Stimulated activated CD8-positive, alpha-beta memory T cell treated with anti-CD3 and anti-CD28 coated beads, Interleukin-4, amount 100 ng/mL, for 4 hours (primary cell): Measurements from ENCODE around the gene DNAJC7.

ENCODE experiments used
- DNase-seq, 2 donors: peaks; one replicate each; pipeline ENCODE4 v3.0.0-alpha.2; 2020; ENCODE audit warnings: low read depth in 2 of 2, low spot score in 1 of 2

DNAJC7 gene

GRCh38 chr17:41976142-41976768 is 41.0 kb downstream of the DNAJC7 start:
- DNase-seq: no peak

GRCh38 chr17:41975099-41976083 is 41.8 kb downstream of the DNAJC7 start:
- DNase-seq: no peak

- DNase-seq: no peak
Observed at GRCh38 chr17:41974658-41975057, 42.6 kb downstream of the DNAJC7 start.

GRCh38 chr17:41974031-41974430 is 43.2 kb downstream of the DNAJC7 start:
- no peak for DNase-seq

- no peak for DNase-seq
Observed at GRCh38 chr17:41973408-41973811, 43.8 kb downstream of the DNAJC7 start.

- no peak for DNase-seq
Observed at GRCh38 chr17:41972571-41973407, 44.5 kb downstream of the DNAJC7 start.

- DNase-seq: no peak
Observed at GRCh38 chr17:41971721-41972523, 45.3 kb downstream of the DNAJC7 start.

- DNase-seq: no peak
Observed at GRCh38 chr17:41970901-41971331, 46.3 kb downstream of the DNAJC7 start.

GRCh38 chr17:41968676-41969075 is 48.6 kb downstream of the DNAJC7 start:
- no peak for DNase-seq

GRCh38 chr17:41967921-41968578 is 49.2 kb downstream of the DNAJC7 start:
- DNase-seq: no peak

- no peak for DNase-seq
Observed at GRCh38 chr17:41967141-41967920, 49.9 kb downstream of the DNAJC7 start.

GRCh38 chr17:41966463-41967140 is 50.6 kb downstream of the DNAJC7 start, which contains the start of gene CNP:
TSS of gene CNP (plus strand) at chr17:41966795. CDS start at chr17:41966885, 90 bp downstream.
- DNase-seq: peak; percentile 75 to 83

GRCh38 chr17:41965694-41966462 is 51.4 kb downstream of the DNAJC7 start:
- peak; percentile 14 to 20 for DNase-seq

- DNase-seq: peak; percentile 32 to 53
Observed at GRCh38 chr17:41962768-41963434, 54.3 kb downstream of the DNAJC7 start.

GRCh38 chr17:41962111-41962510 is 55.1 kb downstream of the DNAJC7 start:
- no peak for DNase-seq

GRCh38 chr17:41959336-41960095 is 57.7 kb downstream of the DNAJC7 start:
- DNase-seq: no peak

GRCh38 chr17:41959030-41959335 is 58.3 kb downstream of the DNAJC7 start:
- DNase-seq: no peak
